Endothelial cell (in vitro differentiated cells): ENCODE measurements around the gene EPHB1. TPM values are rescaled to one million over a fixed set of nuclear protein-coding genes. Genes with fewer than 3 reads are reported as not detected.
"Not testable (repeated sequence)": the region's sequence is repeated elsewhere in the genome, so short reads cannot be mapped to it uniquely, and the experiment has no call there.

Source experiments
- DNase-seq: peaks from one replicate; pipeline ENCODE4 v3.0.0; 2021; ENCODE audit warnings: low spot score
- H3K27ac Mint-ChIP-seq: one replicate; pipeline ENCODE4 v1.8.0; 2021; ENCODE audit warnings: mixed read lengths, inconsistent platforms; ENCODE audit not compliant: unreplicated experiment
- H3K27me3 Mint-ChIP-seq: one replicate; pipeline ENCODE4 v1.8.0; 2021; ENCODE audit warnings: mild to moderate bottlenecking, moderate library complexity, mixed read lengths, inconsistent platforms; ENCODE audit not compliant: unreplicated experiment
- H3K36me3 Mint-ChIP-seq: one replicate; pipeline ENCODE4 v1.8.0; 2021; ENCODE audit warnings: mild to moderate bottlenecking, low read depth, mixed read lengths, inconsistent platforms; ENCODE audit not compliant: unreplicated experiment
- H3K4me1 Mint-ChIP-seq: one replicate; pipeline ENCODE4 v1.8.0; 2021; ENCODE audit warnings: mild to moderate bottlenecking, mixed read lengths, inconsistent platforms; ENCODE audit not compliant: unreplicated experiment
- H3K4me3 Mint-ChIP-seq: one replicate; pipeline ENCODE4 v1.8.0; 2021; ENCODE audit warnings: mild to moderate bottlenecking, mixed read lengths, inconsistent platforms; ENCODE audit not compliant: unreplicated experiment
- H3K9me3 Mint-ChIP-seq: one replicate; pipeline ENCODE4 v1.8.0; 2021; ENCODE audit warnings: mixed read lengths, inconsistent platforms; ENCODE audit not compliant: unreplicated experiment
- CTCF ChIP-seq: fragments of 200-600 bp; sonication (generic); IDR thresholded peaks from one replicate; pipeline ENCODE4 v1.5.0; 2021; ENCODE audit warnings: antibody characterized with exemption; ENCODE audit not compliant: unreplicated experiment
- total RNA-seq: library from RNA; stranded (reverse); fragmentation: NEBNext Ultra II Directional; extraction: Animal tissue kit (Norgen Biotek cat#: 25700); gene quantifications from one replicate; pipeline ENCODE4 v1.2.1, GENCODE V29; 2021; ENCODE audit not compliant: unreplicated experiment

EPHB1 gene
- total RNA-seq, 1 donor from 2014 or later = 5.7 TPM

- Mint-ChIP-seq H3K4me1 (peaks cover 19% of the 10 kb centered on the region), H3K27ac (no peak overlapping the region), H3K4me3 (no peak overlapping the region), H3K36me3 (no peaks in the 10 kb centered on the region), H3K27me3 (peaks cover 3% of the 10 kb centered on the region), H3K9me3 (no peaks in the 10 kb centered on the region)
- no peak for DNase-seq
- no peak for TF ChIP-seq CTCF
Observed at GRCh38 chr3:135000465-135000864, 205.4 kb downstream of the EPHB1 start.

GRCh38 chr3:135005616-135006015 lies 210.6 kb downstream of the EPHB1 start:
- not testable (repeated sequence) for H3K4me1 Mint-ChIP-seq, H3K9me3 Mint-ChIP-seq, DNase-seq, H3K4me3 Mint-ChIP-seq, H3K27ac Mint-ChIP-seq, H3K36me3 Mint-ChIP-seq, H3K27me3 Mint-ChIP-seq

GRCh38 chr3:135007607-135008006 lies 212.5 kb downstream of the EPHB1 start:
- Mint-ChIP-seq H3K27ac (no peak overlapping the region), H3K27me3 (peaks cover 6% of the 10 kb centered on the region), H3K4me3 (no peak overlapping the region), H3K4me1 (no peaks in the 10 kb centered on the region), H3K9me3 (peaks cover 8% of the 10 kb centered on the region), H3K36me3 (peaks cover 4% of the 10 kb centered on the region)
- no peak for DNase-seq
- TF ChIP-seq CTCF = no peak

GRCh38 chr3:135008326-135008725 lies 213.3 kb downstream of the EPHB1 start:
- no peaks in the 10 kb centered on the region for H3K4me1 Mint-ChIP-seq
- H3K9me3 Mint-ChIP-seq = peaks cover 8% of the 10 kb centered on the region
- peaks cover 5% of the 10 kb centered on the region for H3K27me3 Mint-ChIP-seq
- no peak for DNase-seq
- no peak overlapping the region for H3K4me3 Mint-ChIP-seq
- H3K36me3 Mint-ChIP-seq = peaks cover 4% of the 10 kb centered on the region
- no peak overlapping the region for H3K27ac Mint-ChIP-seq
- TF ChIP-seq CTCF = no peak

GRCh38 chr3:135009014-135009413 lies 214.0 kb downstream of the EPHB1 start:
- Mint-ChIP-seq H3K27ac (no peak overlapping the region), H3K9me3 (peaks cover 8% of the 10 kb centered on the region), H3K36me3 (peaks cover 4% of the 10 kb centered on the region), H3K4me1 (no peaks in the 10 kb centered on the region), H3K27me3 (peaks cover 4% of the 10 kb centered on the region), H3K4me3 (no peak overlapping the region)
- DNase-seq = no peak
- TF ChIP-seq CTCF = no peak

GRCh38 chr3:135012101-135012500 lies 217.0 kb downstream of the EPHB1 start:
- no peak for TF ChIP-seq CTCF
- H3K4me3 Mint-ChIP-seq = no peak overlapping the region

More at GRCh38 chr3:135012101-135012500, 217.0 kb downstream of the EPHB1 start:
- Mint-ChIP-seq H3K9me3 (no peaks in the 10 kb centered on the region), H3K36me3 (no peaks in the 10 kb centered on the region), H3K27me3 (no peaks in the 10 kb centered on the region), H3K27ac (no peak overlapping the region), H3K4me1 (no peaks in the 10 kb centered on the region)
- DNase-seq = no peak
